Thoracic aorta (tissue), 2 donors: ENCODE measurements around the gene NOL11. TPM values are rescaled to one million over a fixed set of nuclear protein-coding genes. Genes with fewer than 3 reads are reported as not detected.
"Not testable (repeated sequence)": the region's sequence is repeated elsewhere in the genome, so short reads cannot be mapped to it uniquely, and the experiment has no call there.

Experiments
- ATAC-seq: fragments of 150-250 bp; one replicate; pipeline ENCODE4 v1.8.0; 2017; ENCODE audit warnings: low read depth; ENCODE audit not compliant: insufficient number of reproducible peaks, low FRiP score
- DNase-seq: peaks from one replicate; pipeline ENCODE4 v3.0.0-alpha.2; 2020; ENCODE audit warnings: low spot score
- H3K27ac ChIP-seq, 2 donors: fragments of 200-600 bp; sonication (generic); 1 replicate in 1 of 2; 2 replicates in 1 of 2; pipeline ENCODE4 v1.5.1; 2016; ENCODE audit warnings: mild to moderate bottlenecking in 2 of 2, moderate library complexity in 2 of 2
- H3K27me3 ChIP-seq: fragments of 200-600 bp; sonication (generic); replicated peaks from 2 replicates; pipeline ENCODE4 v1.6.0; 2016; ENCODE audit warnings: mild to moderate bottlenecking; ENCODE audit not compliant: insufficient read depth
- H3K36me3 ChIP-seq: fragments of 200-600 bp; sonication (generic); one replicate; pipeline ENCODE4 v1.5.1; 2016
- H3K4me1 ChIP-seq, 2 donors: fragments of 200-600 bp; sonication (generic); 1 replicate in 1 of 2; 2 replicates in 1 of 2; pipeline versions ENCODE4 v1.5.1 to v1.6.0; 2016; ENCODE audit warnings: low read depth in 2 of 2, mild to moderate bottlenecking in 1 of 2; ENCODE audit not compliant: control insufficient read depth in 1 of 2
- H3K4me3 ChIP-seq: fragments of 200-600 bp; sonication (generic); 2 replicates; pipeline ENCODE4 v1.5.1; 2016; ENCODE audit warnings: mild to moderate bottlenecking
- H3K9me3 ChIP-seq: fragments of 200-600 bp; sonication (generic); 2 replicates; pipeline ENCODE4 v1.5.1; 2016
- CTCF ChIP-seq: fragments of 200-600 bp; sonication (generic); IDR thresholded peaks from one replicate; pipeline ENCODE4 v1.5.1; 2019; ENCODE audit warnings: antibody characterized with exemption
- total RNA-seq, 2 donors: library from RNA; depleted of rRNA; stranded (reverse); fragments of >200 nt; gene quantifications; one replicate each; pipeline versions ENCODE4 v1.1.0 to v1.2.3, GENCODE V29; 2016

The NOL11 gene
- total RNA-seq, 2 donors from 2014 or later = 12.2 to 22.2 TPM

GRCh38 chr17:67716405-67716798, 1.3 kb upstream of the NOL11 start:
- DNase-seq (no peak), ATAC-seq (no peak)
- H3K4me3 ChIP-seq = no peak overlapping the region
- no peaks in the 10 kb centered on the region for H3K27me3 ChIP-seq
- TF ChIP-seq CTCF = no peak
- no peaks in the 10 kb centered on the region for H3K9me3 ChIP-seq
- H3K27ac ChIP-seq = no peak overlapping the region
- peaks cover 11 to 14% of the 10 kb centered on the region in 2 donors for H3K4me1 ChIP-seq
- H3K36me3 ChIP-seq = no peaks in the 10 kb centered on the region

GRCh38 chr17:67717192-67717623, 528 bp upstream of the NOL11 start:
- H3K27ac ChIP-seq = peak overlapping the region; percentile 66 to 87
- peaks cover 11 to 14% of the 10 kb centered on the region in 2 donors for H3K4me1 ChIP-seq
- no peaks in the 10 kb centered on the region for H3K27me3 ChIP-seq
- no peak for DNase-seq
- peak; percentile 27 for ATAC-seq
- no peaks in the 10 kb centered on the region for H3K9me3 ChIP-seq
- no peak for TF ChIP-seq CTCF
- H3K4me3 ChIP-seq = peak overlapping the region; percentile 88
- peaks cover 7% of the 10 kb centered on the region for H3K36me3 ChIP-seq

- H3K9me3 ChIP-seq = no peaks in the 10 kb centered on the region
- TF ChIP-seq CTCF = no peak
- H3K27me3 ChIP-seq = no peaks in the 10 kb centered on the region
- peaks cover 12% of the 10 kb centered on the region for H3K36me3 ChIP-seq
- DNase-seq (no peak), ATAC-seq (no peak)
- H3K4me3 ChIP-seq = peak overlapping the region; percentile 88
- peaks cover 11 to 14% of the 10 kb centered on the region in 2 donors for H3K4me1 ChIP-seq
- peak overlapping the region; percentile 73 to 84 for H3K27ac ChIP-seq
Observed at GRCh38 chr17:67718325-67718941, 697 bp downstream of the NOL11 start.

GRCh38 chr17:67725373-67725791, 7.6 kb downstream of the NOL11 start:
- no peak overlapping the region for H3K27ac ChIP-seq
- H3K27me3 ChIP-seq = no peaks in the 10 kb centered on the region
- no peak overlapping the region for H3K4me3 ChIP-seq
- DNase-seq (no peak), ATAC-seq (no peak)
- H3K4me1 ChIP-seq = no peaks in the 10 kb centered on the region
- peaks cover 56% of the 10 kb centered on the region for H3K36me3 ChIP-seq
- no peak for TF ChIP-seq CTCF
- no peaks in the 10 kb centered on the region for H3K9me3 ChIP-seq

- Histone ChIP-seq H3K27ac (no peak overlapping the region), H3K9me3 (no peaks in the 10 kb centered on the region), H3K36me3 (peaks cover 56% of the 10 kb centered on the region), H3K4me3 (no peak overlapping the region), H3K4me1 (no peaks in the 10 kb centered on the region), H3K27me3 (no peaks in the 10 kb centered on the region)
- no peak for TF ChIP-seq CTCF
- ATAC-seq = no peak
- no peak for DNase-seq
Observed at GRCh38 chr17:67725807-67726206, 8.1 kb downstream of the NOL11 start.

- H3K4me3 ChIP-seq, DNase-seq, ATAC-seq, H3K4me1 ChIP-seq, H3K27ac ChIP-seq, H3K9me3 ChIP-seq, H3K27me3 ChIP-seq: not testable (repeated sequence)
- H3K36me3 ChIP-seq = peaks cover 58% of the 10 kb centered on the region
Observed at GRCh38 chr17:67727152-67728039, 9.7 kb downstream of the NOL11 start.
